Activated T-cell treated with anti-CD3 and anti-CD28 coated beads for 1 hour (primary cell): Measurements from ENCODE around the gene USP9Y.

Experiments used
- DNase-seq: peaks from one replicate; pipeline ENCODE4 v3.0.0-alpha.2; 2020; ENCODE audit warnings: low read depth

Gene USP9Y

DNA sequence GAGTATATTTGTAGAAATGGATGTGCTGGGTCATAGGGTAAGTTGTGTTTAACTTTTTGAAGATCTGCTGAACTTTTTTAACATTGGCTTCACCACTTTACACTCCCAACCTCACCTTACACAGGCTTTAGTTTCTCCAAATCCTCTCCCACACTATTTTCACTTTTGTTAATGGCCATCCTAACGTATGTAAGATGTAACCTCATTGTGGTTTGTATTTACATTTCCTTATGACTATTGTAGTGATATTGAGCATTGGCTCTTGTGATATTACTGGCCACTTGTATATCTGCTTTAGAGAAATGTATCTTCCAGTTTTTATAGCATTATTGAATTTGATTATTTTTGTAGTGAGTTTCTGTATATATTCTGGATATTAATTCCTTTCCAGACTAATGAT is 93.0 kb downstream of the USP9Y start:
- no peak for DNase-seq

DNA sequence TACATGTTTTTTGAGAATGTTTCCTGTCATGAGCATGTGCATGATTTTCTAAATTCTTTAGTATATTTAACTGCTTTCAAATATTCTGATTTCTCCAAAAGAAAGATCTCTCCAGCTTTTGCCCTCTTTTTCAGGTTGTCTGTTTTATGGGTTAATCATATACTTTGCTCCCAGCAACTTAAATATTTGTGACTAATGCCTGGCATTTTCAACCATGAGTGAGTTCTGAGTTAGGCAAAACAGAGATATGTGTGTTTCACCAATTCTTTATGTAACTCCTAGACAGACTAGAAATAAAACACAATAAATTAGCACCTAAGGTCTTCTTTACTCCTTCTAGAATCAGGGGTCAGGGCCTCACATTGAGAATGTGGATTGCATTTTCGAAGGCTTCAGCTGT is 107.0 kb downstream of the USP9Y start:
- DNase-seq: no peak

DNA sequence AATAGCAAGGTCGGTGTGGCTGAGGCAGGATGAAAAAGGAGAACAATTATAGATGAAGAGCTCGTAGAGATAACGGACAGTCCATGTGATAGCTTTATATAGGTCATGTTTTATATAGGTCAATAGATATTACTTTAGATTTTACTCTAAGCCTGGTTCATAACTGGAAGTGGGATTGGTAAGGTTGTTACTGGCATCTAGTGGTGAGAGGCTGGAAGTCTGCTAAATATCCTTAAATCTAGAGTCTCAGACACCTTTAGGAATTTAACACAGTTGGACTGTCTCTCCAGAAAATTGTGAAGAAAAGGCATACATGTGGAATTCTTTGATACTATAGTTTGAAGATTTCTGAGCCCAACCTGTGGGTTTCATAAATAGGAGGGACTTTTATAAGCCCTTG is 108.0 kb downstream of the USP9Y start:
- DNase-seq: no peak

DNA sequence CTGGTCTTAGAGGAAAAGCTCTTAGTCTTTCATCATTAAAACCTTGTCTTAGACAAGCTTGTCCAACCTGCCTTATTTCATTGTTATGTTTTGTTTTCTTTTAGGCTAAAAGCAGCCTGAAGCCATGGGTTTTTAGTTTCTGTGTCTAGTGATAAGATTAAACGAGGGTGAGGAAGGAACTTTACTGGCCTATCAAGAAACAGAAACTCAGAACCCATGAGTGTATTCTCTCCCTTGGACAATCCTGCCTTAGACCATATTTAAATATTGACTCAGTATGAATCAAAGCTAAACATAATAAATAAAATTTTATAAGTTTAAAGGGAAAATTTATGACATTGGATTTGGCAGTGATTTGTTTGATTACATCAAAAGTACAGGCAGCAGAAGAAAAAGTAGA is 122.4 kb downstream of the USP9Y start:
- DNase-seq: no peak

DNA sequence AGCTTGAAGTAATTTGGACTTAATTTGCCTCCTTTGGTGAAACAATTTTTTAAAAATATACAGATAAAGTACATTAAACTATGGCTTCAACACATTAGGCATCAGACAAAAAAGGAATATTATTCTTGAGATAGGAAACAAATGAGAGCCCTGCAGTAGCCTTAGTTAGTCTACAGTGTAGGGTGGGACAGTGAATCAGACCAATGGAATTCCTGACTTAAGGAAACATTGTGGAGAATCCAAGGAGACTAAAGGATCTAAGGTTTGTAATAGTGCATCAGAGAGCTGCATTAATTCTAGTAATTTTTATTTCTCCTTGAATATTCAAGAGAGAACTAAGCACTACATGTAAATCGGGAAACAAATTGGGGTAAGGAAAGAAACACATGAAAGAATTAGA is 125.8 kb downstream of the USP9Y start:
- no peak for DNase-seq

DNA sequence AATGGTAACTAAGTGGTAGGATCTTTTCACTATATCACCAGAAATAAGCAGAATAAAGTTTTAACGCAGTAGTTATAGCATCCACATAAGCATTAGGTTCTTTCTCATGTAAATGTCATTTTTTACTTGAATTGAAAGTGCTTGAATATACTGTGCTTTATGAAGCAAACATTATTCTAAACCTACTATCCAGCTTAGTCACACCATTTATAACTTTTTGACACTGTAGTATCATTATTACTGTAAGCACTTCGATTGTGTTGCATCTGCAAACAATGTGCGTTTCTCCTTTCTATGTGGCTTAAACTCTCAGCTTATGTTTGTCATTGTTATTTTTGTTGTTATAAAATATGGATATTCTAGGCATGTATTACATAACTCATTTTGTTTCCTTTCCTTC is 132.3 kb downstream of the USP9Y start:
- DNase-seq: no peak

DNA sequence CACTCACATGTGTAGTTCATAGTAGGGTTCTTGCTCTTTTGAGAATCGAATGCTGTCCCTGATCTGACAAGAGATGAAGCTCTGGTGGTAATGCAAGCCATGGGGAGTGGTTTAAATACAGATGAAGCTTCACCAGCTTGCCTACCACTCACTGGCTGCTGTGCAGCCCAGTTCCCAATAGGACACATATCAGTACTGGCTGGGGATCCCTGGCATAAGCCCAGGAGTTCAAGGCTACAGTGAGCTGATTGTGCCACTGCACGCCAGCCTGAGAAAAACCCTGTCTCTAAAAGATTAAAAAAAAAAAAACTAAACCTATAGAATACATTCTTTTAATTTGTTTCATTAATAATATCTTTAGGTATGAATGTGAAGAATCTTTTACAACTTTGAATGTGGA is 136.5 kb downstream of the USP9Y start:
- DNase-seq: no peak

DNA sequence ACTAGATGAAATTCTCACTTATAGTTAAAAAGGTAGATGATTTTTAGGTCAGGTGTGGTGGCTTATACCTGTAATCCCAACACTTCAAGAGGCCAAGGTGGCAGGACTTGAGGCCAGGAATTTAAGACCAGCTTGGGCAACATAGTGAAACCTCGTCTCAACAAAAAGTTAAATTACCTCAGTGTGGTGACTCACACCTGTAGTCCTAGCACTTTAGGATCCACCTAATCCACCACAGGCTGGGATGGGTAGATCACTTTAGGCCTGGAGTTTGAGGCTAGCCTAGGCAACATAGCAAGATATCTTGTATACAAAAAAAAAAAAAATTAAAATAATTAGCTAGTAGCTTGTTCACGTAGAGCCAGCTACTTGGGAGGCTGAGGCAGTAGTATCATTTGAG is 140.3 kb downstream of the USP9Y start:
- DNase-seq: no peak

DNA sequence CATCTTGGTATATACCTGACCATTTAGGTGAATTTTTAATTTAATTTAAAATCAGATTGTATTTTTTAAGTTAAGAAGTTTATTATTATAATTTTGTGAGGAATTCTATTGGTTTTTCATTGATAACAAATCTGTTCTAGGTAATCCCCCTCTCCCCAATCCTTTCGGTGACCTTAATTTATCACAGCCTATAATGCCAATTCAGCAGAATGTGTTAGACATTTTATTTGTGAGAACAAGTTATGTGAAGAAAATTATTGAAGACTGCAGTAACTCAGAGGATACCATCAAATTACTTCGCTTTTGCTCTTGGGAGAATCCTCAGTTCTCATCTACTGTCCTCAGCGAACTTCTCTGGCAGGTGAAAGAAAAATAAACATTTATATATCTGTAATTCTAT is 145.8 kb downstream of the USP9Y start:
- DNase-seq: no peak

DNA sequence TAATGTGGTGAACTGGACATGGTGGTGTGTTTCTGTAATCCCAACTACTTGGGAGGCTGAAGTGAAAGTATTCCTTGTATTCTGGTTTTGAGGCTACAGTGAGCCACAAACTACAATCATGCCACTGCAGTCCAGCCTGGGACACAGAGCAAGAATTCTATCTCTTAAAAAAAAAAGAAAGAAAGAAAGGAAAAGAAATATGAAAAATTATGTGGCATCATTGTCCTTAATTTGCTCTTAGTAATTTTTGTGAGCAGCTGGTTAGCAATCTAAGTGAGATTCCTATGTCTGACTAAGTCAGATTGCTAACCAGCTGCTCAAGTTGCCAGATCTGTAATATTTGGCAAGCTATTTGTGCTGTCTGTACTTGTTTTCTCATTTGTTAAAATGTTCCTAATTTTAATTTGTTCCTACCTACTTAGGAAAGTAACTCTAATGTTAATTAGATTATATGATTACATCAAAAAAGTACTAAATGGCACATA is 154.8 kb downstream of the USP9Y start:
- DNase-seq: no peak

DNA sequence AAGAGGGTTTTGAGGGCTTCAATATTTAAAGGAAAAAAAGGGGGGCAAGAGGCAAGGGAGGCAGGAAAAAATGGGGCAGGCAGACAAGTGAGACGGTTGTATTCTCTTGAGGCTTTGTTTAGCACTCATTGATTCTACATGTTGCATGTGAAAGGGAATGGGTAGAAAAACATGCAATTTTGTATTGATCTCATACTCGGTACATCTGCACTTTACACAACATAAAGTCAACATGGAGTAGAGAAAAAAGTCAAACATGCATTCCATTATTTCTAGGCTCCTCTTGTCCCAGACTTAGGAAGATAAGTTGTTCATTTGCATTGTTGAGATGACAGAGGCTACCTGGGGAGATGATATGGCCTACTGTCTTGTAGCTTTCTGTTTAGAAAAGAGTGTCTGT is 166.9 kb downstream of the USP9Y start:
- no peak for DNase-seq

DNA sequence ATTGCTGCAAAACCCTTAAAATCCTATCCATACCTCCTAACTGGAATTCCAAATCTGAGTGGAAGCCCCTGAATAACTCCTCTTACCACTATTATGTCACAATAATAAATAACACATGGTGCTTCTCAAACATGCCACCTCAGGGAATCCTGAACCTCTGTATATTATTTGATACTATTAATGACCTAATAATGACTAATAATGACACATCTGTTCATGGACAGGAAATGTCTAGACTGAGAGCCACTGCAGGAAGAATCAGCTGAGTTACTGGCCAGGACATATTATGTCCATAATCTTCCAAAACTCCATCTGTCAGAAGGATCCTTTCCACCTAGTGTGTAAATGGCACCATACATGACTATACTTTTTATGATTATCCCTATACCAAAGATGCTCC is 195.9 kb downstream of the USP9Y start:
- DNase-seq: no peak

DNA sequence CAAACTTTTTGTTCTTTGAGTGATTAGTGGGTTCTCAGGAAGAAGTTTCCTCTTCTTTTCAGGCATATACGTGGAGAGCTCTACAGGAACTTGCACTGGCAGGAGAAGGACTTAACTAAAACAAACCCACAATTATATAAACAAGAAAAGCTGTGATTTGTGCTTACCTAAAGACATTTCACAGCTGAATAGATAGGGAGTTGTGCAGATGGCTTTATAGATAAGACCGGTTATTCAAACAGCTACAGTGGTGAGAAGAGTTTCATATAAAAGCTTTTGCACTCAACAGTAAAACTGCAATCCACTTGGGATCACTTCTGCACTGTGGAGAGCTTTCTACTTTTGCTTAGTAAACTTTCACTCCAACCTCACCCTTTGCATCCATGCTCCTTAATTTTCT is 197.6 kb downstream of the USP9Y start:
- no peak for DNase-seq

DNA sequence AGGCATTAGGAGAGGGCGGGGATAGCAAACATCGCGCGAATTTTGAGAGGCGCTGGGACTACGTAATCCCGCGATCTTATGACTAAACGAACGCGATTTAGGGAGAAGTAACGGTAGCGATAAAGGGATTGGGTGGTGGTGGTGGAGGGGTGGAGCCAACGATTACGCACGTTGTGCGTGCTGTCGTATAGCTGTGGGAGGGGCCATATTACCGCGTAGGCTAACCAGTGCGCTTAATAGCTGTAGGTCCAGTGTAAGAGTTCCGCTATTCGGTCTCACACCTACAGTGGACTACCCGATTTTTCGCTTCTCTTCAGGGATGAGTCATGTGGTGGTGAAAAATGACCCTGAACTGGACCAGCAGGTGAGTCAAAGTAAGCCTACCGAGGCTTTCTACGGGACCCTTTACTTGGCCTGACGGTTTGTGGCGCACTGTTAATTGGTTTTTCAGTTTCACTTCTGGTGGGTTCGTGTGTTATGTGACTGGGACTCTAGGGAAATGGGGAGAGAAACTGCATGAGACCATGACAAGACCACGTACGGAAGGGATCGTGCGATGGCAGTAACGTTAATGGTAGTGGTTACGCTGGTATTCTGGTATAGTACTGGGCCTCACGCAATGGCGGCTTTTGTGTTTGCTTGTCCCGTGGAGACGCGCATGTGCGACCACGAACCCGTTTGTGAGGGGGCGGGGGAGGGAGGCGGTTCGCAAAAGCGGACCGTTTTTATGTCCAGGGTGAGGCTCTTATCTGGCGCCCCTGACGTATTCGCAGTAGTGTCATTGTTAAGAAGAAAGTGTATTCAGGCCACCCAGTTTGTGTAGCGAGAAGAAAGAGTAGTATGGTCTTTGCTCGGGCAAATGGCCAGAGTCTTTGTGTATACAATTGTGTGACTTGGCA is 203.8 kb downstream of the USP9Y start, which contains the start of gene DDX3Y:
Gene DDX3Y (plus strand): TSS at position 251 of the 899 bp plus-strand sequence. CDS start 69 bp downstream, at position 320.
- peak; percentile 62 for DNase-seq

DNA sequence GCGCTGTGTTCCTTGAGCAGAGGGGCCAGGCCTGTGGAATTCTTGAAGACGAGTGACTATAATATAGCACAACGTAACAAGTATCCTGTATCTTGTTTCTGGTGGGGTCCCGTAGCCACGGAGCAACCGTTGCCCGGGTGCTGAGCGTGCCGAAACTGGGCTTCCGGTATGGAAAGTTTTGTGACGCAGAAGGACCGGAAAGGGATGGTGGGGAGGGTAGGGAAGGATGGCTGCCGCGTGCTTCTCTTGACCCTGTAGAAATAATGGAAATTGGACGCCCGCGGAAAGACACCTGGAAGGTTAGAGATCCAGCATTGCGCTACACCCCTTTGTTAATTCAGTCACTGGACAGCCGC is 204.5 kb downstream of the USP9Y start:
- peak; percentile 51 for DNase-seq

DNA sequence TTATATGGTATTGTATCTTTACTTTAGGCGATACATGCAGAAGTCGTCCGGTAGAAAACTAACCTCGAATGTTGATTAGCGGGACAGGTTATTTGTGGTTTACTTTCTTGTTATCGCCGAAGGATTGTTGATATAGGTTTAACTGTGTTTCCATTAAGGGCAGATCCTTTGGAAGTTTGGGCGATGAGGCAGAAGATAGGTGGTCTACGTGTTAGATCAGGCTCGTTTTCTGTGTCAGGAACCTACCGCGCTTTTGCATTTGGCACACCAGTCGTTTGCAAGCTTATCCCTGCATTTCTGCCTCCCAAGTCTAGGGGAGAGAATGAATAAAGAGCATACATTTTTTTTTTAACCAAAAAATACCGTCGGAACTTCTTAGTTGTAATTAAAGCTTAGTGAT is 204.9 kb downstream of the USP9Y start:
- DNase-seq: no peak
